HEK293 (cell line): Measurements from ENCODE around the gene SLC1A1.

Source experiments
- CTCF ChIA-PET: fragments of 350-600 bp; formaldehyde crosslinking; extraction: SDS; loops from one replicate; lab custom pipeline; 2021; ENCODE audit warnings: antibody characterized with exemption; lab: Yijun Ruan, JAX
- POLR2A ChIA-PET: fragments of 300-600 bp; formaldehyde crosslinking; extraction: SDS; loops from one replicate; lab custom pipeline; 2020; ENCODE audit warnings: antibody characterized with exemption, inconsistent platforms; lab: Yijun Ruan, JAX
- H3K27ac ChIP-seq: fragments of 200-500 bp; sonication (Bioruptor generic); 2 replicates; pipeline ENCODE4 v1.5.1; 2014; ENCODE audit warnings: low read depth, low read length, control low read depth, inconsistent platforms; ENCODE audit errors: extremely low read depth
- H3K36me3 ChIP-seq, 2 experiments: fragments of 200-500 bp in 1 of 2; sonication (Bioruptor generic) in 1 of 2; 1 replicate in 1 of 2; 2 replicates in 1 of 2; pipeline ENCODE4 v1.5.1; 2014 to 2017; ENCODE audit warnings: inconsistent platforms in 2 of 2, low read length in 2 of 2; ENCODE audit not compliant: control insufficient read depth in 2 of 2, insufficient read depth in 1 of 2
- H3K4me1 ChIP-seq: fragments of 200-500 bp; sonication (Bioruptor generic); 2 replicates; pipeline ENCODE4 v1.5.1; 2014; ENCODE audit warnings: mild to moderate bottlenecking, low read length, inconsistent platforms; ENCODE audit not compliant: control insufficient read depth, insufficient read depth
- H3K4me3 ChIP-seq: 2 replicates; pipeline ENCODE4 v1.5.1; 2011; ENCODE audit warnings: low read depth, mild to moderate bottlenecking, control low read depth, low read length, moderate library complexity
- H3K9me3 ChIP-seq: fragments of 200-500 bp; sonication (Bioruptor generic); 2 replicates; pipeline ENCODE4 v1.5.1; 2014; ENCODE audit warnings: low read depth, low read length, inconsistent platforms; ENCODE audit not compliant: control insufficient read depth, insufficient read depth
- BCL11A ChIP-seq: fragments of 450-650 bp; formaldehyde crosslinking; IDR thresholded peaks from 2 replicates; pipeline ENCODE4 v1.5.1; 2016; ENCODE audit warnings: low read depth, missing biosample characterization, missing genetic modification characterization
- GLIS2 ChIP-seq: fragments of 450-650 bp; formaldehyde crosslinking; IDR thresholded peaks from 2 replicates; pipeline ENCODE4 v1.5.1; 2016; ENCODE audit warnings: missing biosample characterization, missing genetic modification characterization
- KLF7 ChIP-seq: fragments of 450-650 bp; formaldehyde crosslinking; IDR thresholded peaks from 2 replicates; pipeline ENCODE4 v1.5.1; 2016; ENCODE audit warnings: missing biosample characterization, missing genetic modification characterization, borderline replicate concordance
- PRDM6 ChIP-seq: fragments of 450-650 bp; formaldehyde crosslinking; IDR thresholded peaks from 2 replicates; pipeline ENCODE4 v1.5.1; 2017; ENCODE audit warnings: missing biosample characterization, missing genetic modification characterization
- ZBTB17 ChIP-seq: fragments of 450-650 bp; formaldehyde crosslinking; IDR thresholded peaks from 2 replicates; pipeline ENCODE4 v1.5.1; 2016; ENCODE audit warnings: missing biosample characterization, missing genetic modification characterization
- ZNF112 ChIP-seq: fragments of 450-650 bp; formaldehyde crosslinking; IDR thresholded peaks from 2 replicates; pipeline ENCODE4 v1.5.0; 2017; ENCODE audit warnings: missing biosample characterization, missing genetic modification characterization
- ZNF24 ChIP-seq: fragments of 450-650 bp; formaldehyde crosslinking; IDR thresholded peaks from 2 replicates; pipeline ENCODE4 v1.5.1; 2016; ENCODE audit warnings: missing biosample characterization, missing genetic modification characterization
- ZNF37A ChIP-seq: fragments of 450-650 bp; IDR thresholded peaks from 2 replicates; pipeline ENCODE4 v1.5.1; 2018; ENCODE audit warnings: missing biosample characterization, missing genetic modification characterization
- ZNF473 ChIP-seq: fragments of 450-650 bp; formaldehyde crosslinking; IDR thresholded peaks from 2 replicates; pipeline ENCODE4 v1.5.1; 2017; ENCODE audit warnings: missing biosample characterization, missing genetic modification characterization
- ZNF571 ChIP-seq: fragments of 450-650 bp; formaldehyde crosslinking; IDR thresholded peaks from 2 replicates; pipeline ENCODE4 v1.5.0; 2017; ENCODE audit warnings: missing biosample characterization, missing genetic modification characterization
- ZNF692 ChIP-seq: fragments of 450-650 bp; formaldehyde crosslinking; IDR thresholded peaks from 2 replicates; pipeline ENCODE4 v1.5.1; 2016; ENCODE audit warnings: missing biosample characterization, missing genetic modification characterization
- ZSCAN18 ChIP-seq: fragments of 450-650 bp; formaldehyde crosslinking; IDR thresholded peaks from 2 replicates; pipeline ENCODE4 v1.5.1; 2016; ENCODE audit warnings: missing biosample characterization, missing genetic modification characterization
- TF ChIP-seq, protein P1 (sequence below): fragments of 450-650 bp; IDR thresholded peaks from 2 replicates; pipeline ENCODE4 v1.5.1; 2018; ENCODE audit warnings: missing biosample characterization, missing genetic modification characterization
- TF ChIP-seq, protein P2 (sequence below): fragments of 450-650 bp; formaldehyde crosslinking; IDR thresholded peaks from 2 replicates; pipeline ENCODE4 v1.5.1; 2016; ENCODE audit warnings: missing biosample characterization, missing genetic modification characterization
- TF ChIP-seq, protein P3 (sequence below): IDR thresholded peaks from 2 replicates; pipeline ENCODE4 v1.6.1; 2011; ENCODE audit warnings: mild to moderate bottlenecking, low read depth, low read length, borderline replicate concordance
- TF ChIP-seq, protein P4 (sequence below): fragments of 450-650 bp; formaldehyde crosslinking; IDR thresholded peaks from 2 replicates; pipeline ENCODE4 v1.5.1; 2016; ENCODE audit warnings: missing biosample characterization, missing genetic modification characterization, borderline replicate concordance
- TF ChIP-seq, protein P5 (sequence below): fragments of 450-650 bp; formaldehyde crosslinking; IDR thresholded peaks from 2 replicates; pipeline ENCODE4 v1.5.1; 2016; ENCODE audit warnings: missing biosample characterization, missing genetic modification characterization

SLC1A1 gene

DNA sequence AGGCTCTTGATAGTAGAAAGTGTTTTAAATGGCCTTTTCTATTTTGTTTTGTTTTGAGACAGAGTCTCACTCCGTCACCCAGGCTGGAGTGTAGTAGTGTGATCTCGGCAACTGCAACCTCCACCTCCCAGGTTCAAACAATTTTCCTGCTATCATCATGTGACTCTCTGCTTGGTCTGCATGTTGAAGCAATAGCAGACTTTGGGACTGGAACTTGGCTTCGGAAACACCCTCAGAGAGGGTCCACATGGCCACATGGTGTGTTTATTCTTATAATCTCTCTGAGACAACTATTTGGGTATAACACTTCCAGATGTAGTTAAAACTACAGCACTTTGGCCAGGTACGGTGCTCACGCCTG is 10.9 kb downstream of the SLC1A1 start (continued):
- no peak for TF ChIP-seq BCL11A (tag by site-specific recombination)
- no peak for TF ChIP-seq ZNF473 (tag by site-specific recombination)
- TF ChIP-seq ZNF571 (tag by site-specific recombination) = no peak

- POLR2A ChIA-PET = no interaction called here
- Histone ChIP-seq H3K4me1 (no peaks in the 10 kb centered on the region; the same call in 1 of the 2 replicates), H3K4me3 (no peak overlapping the region), H3K9me3 (no peaks in the 10 kb centered on the region), H3K27ac (no peak overlapping the region), H3K36me3 (no peaks in the 10 kb centered on the region)
- CTCF ChIA-PET = no interaction called here
- TF ChIP-seq GLIS2 (no peak), ZSCAN18 (tag by site-specific recombination) (no peak), KLF7 (no peak), PRDM6 (no peak), ZNF112 (tag by site-specific recombination) (no peak), ZNF692 (tag by site-specific recombination) (no peak), ZNF37A (no peak), ZBTB17 (tag by site-specific recombination) (no peak), ZNF24 (tag by site-specific recombination) (no peak)
- TF ChIP-seq, protein P1, sequence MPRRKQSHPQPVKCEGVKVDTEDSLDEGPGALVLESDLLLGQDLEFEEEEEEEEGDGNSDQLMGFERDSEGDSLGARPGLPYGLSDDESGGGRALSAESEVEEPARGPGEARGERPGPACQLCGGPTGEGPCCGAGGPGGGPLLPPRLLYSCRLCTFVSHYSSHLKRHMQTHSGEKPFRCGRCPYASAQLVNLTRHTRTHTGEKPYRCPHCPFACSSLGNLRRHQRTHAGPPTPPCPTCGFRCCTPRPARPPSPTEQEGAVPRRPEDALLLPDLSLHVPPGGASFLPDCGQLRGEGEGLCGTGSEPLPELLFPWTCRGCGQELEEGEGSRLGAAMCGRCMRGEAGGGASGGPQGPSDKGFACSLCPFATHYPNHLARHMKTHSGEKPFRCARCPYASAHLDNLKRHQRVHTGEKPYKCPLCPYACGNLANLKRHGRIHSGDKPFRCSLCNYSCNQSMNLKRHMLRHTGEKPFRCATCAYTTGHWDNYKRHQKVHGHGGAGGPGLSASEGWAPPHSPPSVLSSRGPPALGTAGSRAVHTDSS (tag by site-specific recombination) = no peak
- TF ChIP-seq, protein P2, sequence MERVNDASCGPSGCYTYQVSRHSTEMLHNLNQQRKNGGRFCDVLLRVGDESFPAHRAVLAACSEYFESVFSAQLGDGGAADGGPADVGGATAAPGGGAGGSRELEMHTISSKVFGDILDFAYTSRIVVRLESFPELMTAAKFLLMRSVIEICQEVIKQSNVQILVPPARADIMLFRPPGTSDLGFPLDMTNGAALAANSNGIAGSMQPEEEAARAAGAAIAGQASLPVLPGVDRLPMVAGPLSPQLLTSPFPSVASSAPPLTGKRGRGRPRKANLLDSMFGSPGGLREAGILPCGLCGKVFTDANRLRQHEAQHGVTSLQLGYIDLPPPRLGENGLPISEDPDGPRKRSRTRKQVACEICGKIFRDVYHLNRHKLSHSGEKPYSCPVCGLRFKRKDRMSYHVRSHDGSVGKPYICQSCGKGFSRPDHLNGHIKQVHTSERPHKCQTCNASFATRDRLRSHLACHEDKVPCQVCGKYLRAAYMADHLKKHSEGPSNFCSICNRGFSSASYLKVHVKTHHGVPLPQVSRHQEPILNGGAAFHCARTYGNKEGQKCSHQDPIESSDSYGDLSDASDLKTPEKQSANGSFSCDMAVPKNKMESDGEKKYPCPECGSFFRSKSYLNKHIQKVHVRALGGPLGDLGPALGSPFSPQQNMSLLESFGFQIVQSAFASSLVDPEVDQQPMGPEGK (tag by site-specific recombination) = no peak
- TF ChIP-seq, protein P3, sequence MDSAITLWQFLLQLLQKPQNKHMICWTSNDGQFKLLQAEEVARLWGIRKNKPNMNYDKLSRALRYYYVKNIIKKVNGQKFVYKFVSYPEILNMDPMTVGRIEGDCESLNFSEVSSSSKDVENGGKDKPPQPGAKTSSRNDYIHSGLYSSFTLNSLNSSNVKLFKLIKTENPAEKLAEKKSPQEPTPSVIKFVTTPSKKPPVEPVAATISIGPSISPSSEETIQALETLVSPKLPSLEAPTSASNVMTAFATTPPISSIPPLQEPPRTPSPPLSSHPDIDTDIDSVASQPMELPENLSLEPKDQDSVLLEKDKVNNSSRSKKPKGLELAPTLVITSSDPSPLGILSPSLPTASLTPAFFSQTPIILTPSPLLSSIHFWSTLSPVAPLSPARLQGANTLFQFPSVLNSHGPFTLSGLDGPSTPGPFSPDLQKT = no peak
- TF ChIP-seq, protein P4, sequence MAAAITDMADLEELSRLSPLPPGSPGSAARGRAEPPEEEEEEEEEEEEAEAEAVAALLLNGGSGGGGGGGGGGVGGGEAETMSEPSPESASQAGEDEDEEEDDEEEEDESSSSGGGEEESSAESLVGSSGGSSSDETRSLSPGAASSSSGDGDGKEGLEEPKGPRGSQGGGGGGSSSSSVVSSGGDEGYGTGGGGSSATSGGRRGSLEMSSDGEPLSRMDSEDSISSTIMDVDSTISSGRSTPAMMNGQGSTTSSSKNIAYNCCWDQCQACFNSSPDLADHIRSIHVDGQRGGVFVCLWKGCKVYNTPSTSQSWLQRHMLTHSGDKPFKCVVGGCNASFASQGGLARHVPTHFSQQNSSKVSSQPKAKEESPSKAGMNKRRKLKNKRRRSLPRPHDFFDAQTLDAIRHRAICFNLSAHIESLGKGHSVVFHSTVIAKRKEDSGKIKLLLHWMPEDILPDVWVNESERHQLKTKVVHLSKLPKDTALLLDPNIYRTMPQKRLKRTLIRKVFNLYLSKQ (tag by site-specific recombination) = no peak
- TF ChIP-seq, protein P5, sequence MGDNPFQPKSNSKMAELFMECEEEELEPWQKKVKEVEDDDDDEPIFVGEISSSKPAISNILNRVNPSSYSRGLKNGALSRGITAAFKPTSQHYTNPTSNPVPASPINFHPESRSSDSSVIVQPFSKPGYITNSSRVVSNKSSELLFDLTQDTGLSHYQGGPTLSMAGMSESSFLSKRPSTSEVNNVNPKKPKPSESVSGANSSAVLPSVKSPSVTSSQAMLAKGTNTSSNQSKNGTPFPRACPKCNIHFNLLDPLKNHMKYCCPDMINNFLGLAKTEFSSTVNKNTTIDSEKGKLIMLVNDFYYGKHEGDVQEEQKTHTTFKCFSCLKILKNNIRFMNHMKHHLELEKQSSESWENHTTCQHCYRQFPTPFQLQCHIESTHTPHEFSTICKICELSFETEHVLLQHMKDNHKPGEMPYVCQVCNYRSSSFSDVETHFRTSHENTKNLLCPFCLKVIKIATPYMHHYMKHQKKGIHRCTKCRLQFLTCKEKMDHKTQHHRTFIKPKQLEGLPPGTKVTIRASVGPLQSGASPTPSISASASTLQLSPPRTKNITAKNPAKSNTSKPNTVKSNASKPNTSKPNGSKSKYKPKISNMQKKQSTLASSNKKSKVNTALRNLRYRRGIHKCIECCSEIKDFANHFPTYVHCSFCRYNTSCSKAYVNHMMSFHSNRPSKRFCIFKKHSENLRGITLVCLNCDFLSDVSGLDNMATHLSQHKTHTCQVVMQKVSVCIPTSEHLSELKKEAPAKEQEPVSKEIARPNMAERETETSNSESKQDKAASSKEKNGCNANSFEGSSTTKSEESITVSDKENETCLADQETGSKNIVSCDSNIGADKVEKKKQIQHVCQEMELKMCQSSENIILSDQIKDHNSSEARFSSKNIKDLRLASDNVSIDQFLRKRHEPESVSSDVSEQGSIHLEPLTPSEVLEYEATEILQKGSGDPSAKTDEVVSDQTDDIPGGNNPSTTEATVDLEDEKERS = no peak
Measured at GRCh38 chr9:4502444-4502843, 12.2 kb downstream of the SLC1A1 start.
